Kidney (tissue), 14 donors: Measurements from ENCODE around the gene PPIAL4G. TPM values are rescaled to one million over a fixed set of nuclear protein-coding genes. Genes with fewer than 3 reads are reported as not detected.
"Not testable (repeated sequence)": the region's sequence is repeated elsewhere in the genome, so short reads cannot be mapped to it uniquely, and the experiment has no call there.

Source experiments
- DNase-seq, 5 donors: peaks; one replicate each; pipeline ENCODE4 v3.0.0-alpha.2; 2013 to 2020
- FAIRE-seq: peaks from 2 replicates; lab custom pipeline; 2012; peaks lifted over from hg19 to GRCh38; lab: Jason Lieb, UNC
- H3K27ac ChIP-seq, 2 donors: one replicate each; pipeline ENCODE4 v1.7.0; 2013; ENCODE audit warnings: low read depth in 2 of 2, low read length in 2 of 2, inconsistent platforms in 1 of 2
- H3K27me3 ChIP-seq: one replicate; pipeline ENCODE4 v1.7.1; 2013; ENCODE audit warnings: low read length, inconsistent platforms; ENCODE audit not compliant: control insufficient read depth, insufficient read depth
- H3K36me3 ChIP-seq, 3 donors: one replicate each; pipeline versions ENCODE4 v1.7.0 to v1.7.1; 2013; ENCODE audit warnings: low read length in 3 of 3, control low read depth in 1 of 3, inconsistent platforms in 1 of 3; ENCODE audit not compliant: insufficient read depth in 3 of 3, control insufficient read depth in 2 of 3
- H3K4me1 ChIP-seq, 3 donors: one replicate each; pipeline versions ENCODE4 v1.7.0 to v1.7.1; 2013; ENCODE audit warnings: low read length in 3 of 3, inconsistent platforms in 1 of 3, low read depth in 1 of 3; ENCODE audit not compliant: control insufficient read depth in 2 of 3, insufficient read depth in 2 of 3
- H3K4me3 ChIP-seq, 3 donors: one replicate each; pipeline versions ENCODE4 v1.7.0 to v1.8.1; 2013; ENCODE audit warnings: low read length in 3 of 3, control low read depth in 1 of 3, inconsistent platforms in 1 of 3
- H3K9ac ChIP-seq, 3 donors: one replicate each; pipeline versions ENCODE4 v1.7.0 to v1.7.1; 2013; ENCODE audit warnings: low read length in 3 of 3, control low read depth in 1 of 3, inconsistent platforms in 1 of 3
- H3K9me3 ChIP-seq, 3 donors: one replicate each; pipeline versions ENCODE4 v1.7.0 to v1.7.1; 2013; ENCODE audit warnings: low read length in 3 of 3, control low read depth in 1 of 3, inconsistent platforms in 1 of 3; ENCODE audit not compliant: control insufficient read depth in 2 of 3, insufficient read depth in 1 of 3
- CTCF ChIP-seq: IDR thresholded peaks from 3 replicates; pipeline ENCODE4 v1.5.1; 2012; ENCODE audit warnings: mild to moderate bottlenecking, moderate library complexity, borderline replicate concordance; ENCODE audit not compliant: insufficient read depth; ENCODE audit errors: extremely low read depth
- intact Hi-C: fragments of 100-400 bp; cut with DNase I; formaldehyde crosslinking; loops from one replicate; pipeline ENCODE4 v1.11.1; 2022
- polyA plus RNA-seq: library from polyadenylated mRNA; stranded (reverse); fragments of 350-450 nt; fragmentation: Illumina TruSeq; extraction: RNeasy Lipid Tissue Mini Kit (QIAGEN cat#74804); gene quantifications from one replicate; pipeline ENCODE4 v1.2.3, GENCODE V29; 2014; ENCODE audit warnings: low read depth, low replicate concordance; ENCODE audit not compliant: insufficient read depth
- total RNA-seq: library from RNA; stranded (reverse); fragmentation: NEBNext Ultra II Directional; extraction: Animal tissue kit (Norgen Biotek cat#: 25700); gene quantifications from one replicate; pipeline ENCODE4 v1.2.1, GENCODE V29; 2021
- donor health status: control.
- donor health status: control.
- donor health status: control.
- donor health status: control.
- donor health status: control.
- donor health status: DM: yes; HTN: yes; CAD: no.
- donor health status: Normal renal cell carcinoma (clear cell type).

The PPIAL4G gene
- total and polyA plus RNA-seq, 2 donors from 2014 or later = 0.35 TPM; not detected in 1

- H3K9me3 ChIP-seq, H3K27ac ChIP-seq, H3K27me3 ChIP-seq, DNase-seq, H3K9ac ChIP-seq, H3K4me3 ChIP-seq, H3K36me3 ChIP-seq, FAIRE-seq, intact Hi-C loops, H3K4me1 ChIP-seq: not testable (repeated sequence)
These were observed 30.3 kb downstream of the PPIAL4G start for GRCh38 chr1:148452845-148453244.

- H3K4me1 ChIP-seq, intact Hi-C loops, H3K9me3 ChIP-seq, FAIRE-seq, H3K36me3 ChIP-seq, H3K4me3 ChIP-seq, DNase-seq, H3K27ac ChIP-seq, H3K27me3 ChIP-seq, H3K9ac ChIP-seq: not testable (repeated sequence)
These were observed 43.3 kb downstream of the PPIAL4G start for GRCh38 chr1:148439654-148440325.

GRCh38 chr1:148435406-148435805, 47.7 kb downstream of the PPIAL4G start:
- no peak for TF ChIP-seq CTCF
- H3K27me3 ChIP-seq = no peaks in the 10 kb centered on the region
- no peak overlapping the region for H3K27ac ChIP-seq
- H3K9me3 ChIP-seq = no peaks in the 10 kb centered on the region
- no peak for FAIRE-seq
- no peaks in the 10 kb centered on the region for H3K36me3 ChIP-seq
- H3K4me3 ChIP-seq = no peak overlapping the region
- DNase-seq = no peak
- no peaks in the 10 kb centered on the region for H3K4me1 ChIP-seq
- intact Hi-C loops = no loop called here
- no peak overlapping the region for H3K9ac ChIP-seq

- H3K27me3 ChIP-seq = no peaks in the 10 kb centered on the region
- H3K27ac ChIP-seq = no peak overlapping the region
- TF ChIP-seq CTCF = no peak
- no peaks in the 10 kb centered on the region for H3K4me1 ChIP-seq
- H3K36me3 ChIP-seq = no peaks in the 10 kb centered on the region
- H3K9me3 ChIP-seq = no peaks in the 10 kb centered on the region
- no peak for FAIRE-seq
- no peak for DNase-seq
- no peak overlapping the region for H3K9ac ChIP-seq
- H3K4me3 ChIP-seq = no peak overlapping the region
- intact Hi-C loops = no loop called here
These were observed 48.3 kb downstream of the PPIAL4G start for GRCh38 chr1:148434832-148435231.

- H3K27ac ChIP-seq = peak overlapping the region in 1 of 2 donors; percentile 69
- H3K27me3 ChIP-seq, H3K9me3 ChIP-seq, H3K4me1 ChIP-seq, H3K36me3 ChIP-seq, H3K9ac ChIP-seq, DNase-seq, intact Hi-C loops, H3K4me3 ChIP-seq, FAIRE-seq: not testable (repeated sequence)
These were observed 50.2 kb downstream of the PPIAL4G start for GRCh38 chr1:148432916-148433317.
